Measurements from ENCODE around the gene INAVA.

DNA sequence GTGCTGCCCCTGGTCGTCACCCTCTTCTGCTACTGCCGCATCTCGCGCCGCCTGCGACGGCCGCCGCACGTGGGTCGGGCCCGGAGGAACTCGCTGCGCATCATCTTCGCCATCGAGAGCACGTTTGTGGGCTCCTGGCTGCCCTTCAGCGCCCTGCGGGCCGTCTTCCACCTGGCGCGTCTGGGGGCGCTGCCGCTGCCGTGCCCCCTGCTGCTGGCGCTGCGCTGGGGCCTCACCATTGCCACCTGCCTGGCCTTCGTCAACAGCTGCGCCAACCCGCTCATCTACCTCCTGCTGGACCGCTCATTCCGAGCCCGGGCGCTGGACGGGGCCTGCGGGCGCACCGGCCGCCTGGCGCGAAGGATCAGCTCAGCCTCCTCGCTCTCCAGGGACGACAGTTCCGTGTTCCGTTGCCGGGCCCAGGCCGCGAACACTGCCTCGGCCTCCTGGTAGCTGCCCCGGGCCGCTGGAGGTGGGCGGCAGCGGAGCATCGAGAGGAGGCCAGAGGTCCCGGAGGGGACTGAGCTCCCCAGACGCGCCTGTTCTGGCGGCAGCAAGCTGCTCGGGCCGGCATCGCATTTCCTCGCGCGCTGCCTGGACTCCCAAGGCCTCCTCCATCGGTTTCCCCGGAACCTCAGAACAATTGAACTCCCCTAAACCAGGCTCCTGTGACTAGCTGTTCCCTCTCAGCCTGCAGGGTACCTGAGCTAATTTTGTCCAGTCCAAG, 20.9 kb upstream of the INAVA start:
- TF ChIP-seq CTCF (IDR thresholded peaks at IDR 0.05) (no peak), EZH2 (IDR thresholded peaks at IDR 0.05; ENCODE audit: borderline replicate concordance, insufficient read depth, low read depth, low read length, poor library complexity, severe bottlenecking) (no peak)
